HG03575 (cell line): ENCODE data around the gene SPINK9.
"Not testable (repeated sequence)": the region's sequence is repeated elsewhere in the genome, so short reads cannot be mapped to it uniquely, and the experiment has no call there.

Experiments used
- ATAC-seq: cut with Tn5 transposase; IDR thresholded peaks from one replicate; pipeline ENCODE4 v1.9.1; 2021; ENCODE audit not compliant: unreplicated experiment, insufficient number of reproducible peaks, low FRiP score; ENCODE audit errors: extremely low read depth

Gene SPINK9

GRCh38 chr5:148335259-148335658 is at the start of gene SPINK9:
SPINK9 (plus strand) TSS chr5:148335559; CDS start chr5:148335614, 55 bp downstream.
- no peak for ATAC-seq

GRCh38 chr5:148290271-148291195 is 44.8 kb upstream of the SPINK9 start:
- no peak for ATAC-seq

- ATAC-seq, result no peak
Observed at GRCh38 chr5:148297731-148298130, 37.6 kb upstream of the SPINK9 start.

GRCh38 chr5:148306446-148306845 is 28.9 kb upstream of the SPINK9 start:
- no peak for ATAC-seq

GRCh38 chr5:148309019-148309418 is 26.3 kb upstream of the SPINK9 start:
- no peak for ATAC-seq

GRCh38 chr5:148309746-148310145 is 25.6 kb upstream of the SPINK9 start:
- no peak for ATAC-seq

GRCh38 chr5:148311484-148311883 is 23.9 kb upstream of the SPINK9 start:
- no peak for ATAC-seq

GRCh38 chr5:148312153-148312552 is 23.2 kb upstream of the SPINK9 start, which contains the start of gene SPINK7:
SPINK7 (plus strand) TSS chr5:148312423; CDS start chr5:148312484, 61 bp downstream.
- no peak for ATAC-seq

- no peak for ATAC-seq
Observed at GRCh38 chr5:148314187-148314586, 21.2 kb upstream of the SPINK9 start.

GRCh38 chr5:148314731-148315130 is 20.6 kb upstream of the SPINK9 start:
- no peak for ATAC-seq

GRCh38 chr5:148320011-148320963 is 15.1 kb upstream of the SPINK9 start:
- ATAC-seq, result not testable (repeated sequence)

GRCh38 chr5:148333262-148333849 is 2.0 kb upstream of the SPINK9 start:
- no peak for ATAC-seq

GRCh38 chr5:148336704-148337435 is 1.5 kb downstream of the SPINK9 start:
- ATAC-seq, result no peak

GRCh38 chr5:148342371-148343045 is 7.1 kb downstream of the SPINK9 start:
- ATAC-seq, result no peak

GRCh38 chr5:148343046-148343407 is 7.7 kb downstream of the SPINK9 start:
- ATAC-seq, result no peak

GRCh38 chr5:148343603-148344487 is 8.5 kb downstream of the SPINK9 start:
- no peak for ATAC-seq

GRCh38 chr5:148347706-148348105 is 12.3 kb downstream of the SPINK9 start:
- no peak for ATAC-seq
